HepG2 (cell line): ENCODE data around the gene PCDHGA7. TPM values are rescaled to one million over a fixed set of nuclear protein-coding genes. Genes with fewer than 3 reads are reported as not detected.

Experiments
- ATAC-seq: fragments of 200-7000 bp; cut with Tn5 transposase; 3 replicates; pipeline ENCODE4 v1.9.1; 2020; ENCODE audit warnings: mild to moderate bottlenecking, moderate library complexity
- BruUV-seq: library from RNA; stranded (reverse); fragments of 400-500 nt; replicated peaks from 2 replicates; lab custom pipeline; 2021; lab: Mats Ljungman, UMichigan
- CTCF ChIA-PET: fragments of 300-600 bp; formaldehyde crosslinking; extraction: SDS; loops from one replicate; lab custom pipeline; 2021; ENCODE audit warnings: low total read pairs, inconsistent platforms, low intra/inter-chr PET ratio; lab: Yijun Ruan, JAX
- POLR2A ChIA-PET: fragments of 350-600 bp; sonication (Branson Sonifier 250); formaldehyde crosslinking; loops from one replicate; lab custom pipeline; 2020; ENCODE audit warnings: antibody characterized with exemption, inconsistent platforms; lab: Yijun Ruan, JAX
- DNase-seq: peaks from one replicate; pipeline ENCODE4 v3.0.0-alpha.2; 2015; ENCODE audit warnings: low spot score
- FAIRE-seq: peaks from 3 replicates; lab custom pipeline; 2011; peaks lifted over from hg19 to GRCh38; lab: Jason Lieb, UNC
- H2AFZ ChIP-seq: one replicate; pipeline ENCODE4 v1.6.1; 2011; ENCODE audit warnings: low read length, inconsistent platforms
- H3K27ac ChIP-seq: fragments of 300-600 bp; 3 replicates; pipeline ENCODE4 v1.8.0; 2011; ENCODE audit warnings: mixed run types, mild to moderate bottlenecking, mixed read lengths, low read length, inconsistent platforms; ENCODE audit not compliant: insufficient read depth; ENCODE audit errors: extremely low read length
- H3K27me3 ChIP-seq, 2 experiments: fragments of 200-600 bp in 1 of 2; 2 replicates in 1 of 2; 3 replicates in 1 of 2; pipeline versions ENCODE4 v1.6.0 to v1.8.0; 2011; ENCODE audit warnings: low read length in 2 of 2, mild to moderate bottlenecking in 2 of 2, moderate library complexity in 2 of 2, inconsistent platforms in 1 of 2; ENCODE audit not compliant: insufficient read depth in 2 of 2, control insufficient read depth in 1 of 2
- H3K36me3 ChIP-seq, 2 experiments: fragments of 200-600 bp in 1 of 2; replicated peaks in 1 of 2; 2 replicates in 1 of 2; 3 replicates in 1 of 2; pipeline versions ENCODE4 v1.5.1 to v1.8.0; 2011; ENCODE audit warnings: low read length in 2 of 2, inconsistent platforms in 1 of 2; ENCODE audit not compliant: insufficient read depth in 2 of 2, control insufficient read depth in 1 of 2
- H3K4me1 ChIP-seq: 2 replicates; pipeline ENCODE4 v1.5.1; 2012; ENCODE audit warnings: low read length, inconsistent platforms; ENCODE audit not compliant: insufficient read depth
- H3K4me2 ChIP-seq: 2 replicates; pipeline ENCODE4 v1.6.0; 2011; ENCODE audit warnings: low read depth, low read length, inconsistent platforms
- H3K4me3 ChIP-seq, 3 experiments: fragments of 200-600 bp in 1 of 3; sonication (generic), shearing (Covaris generic) in 1 of 3; replicated peaks in 1 of 3; 2 replicates each; pipeline ENCODE4 v1.5.1; 2011 to 2016; ENCODE audit warnings: low read length in 3 of 3, inconsistent platforms in 2 of 3, low read depth in 2 of 3, mild to moderate bottlenecking in 2 of 3, control low read depth in 1 of 3, mixed read lengths in 1 of 3; ENCODE audit not compliant: insufficient read depth in 1 of 3
- H3K79me2 ChIP-seq: one replicate; pipeline ENCODE4 v1.6.1; 2011; ENCODE audit warnings: low read length, inconsistent platforms; ENCODE audit not compliant: insufficient read depth
- H3K9ac ChIP-seq: 2 replicates; pipeline ENCODE4 v1.6.0; 2011; ENCODE audit warnings: mild to moderate bottlenecking, low read depth, low read length, inconsistent platforms; ENCODE audit not compliant: insufficient read depth
- H3K9me3 ChIP-seq: 2 replicates; pipeline ENCODE4 v1.5.1; 2012; ENCODE audit warnings: mild to moderate bottlenecking, low read length
- H4K20me1 ChIP-seq: 2 replicates; pipeline ENCODE4 v1.6.0; 2011; ENCODE audit warnings: inconsistent platforms, mild to moderate bottlenecking, low read length, moderate library complexity; ENCODE audit not compliant: insufficient read depth
- ARHGAP35 ChIP-seq: sonication (generic); formaldehyde crosslinking; IDR thresholded peaks from 2 replicates; pipeline ENCODE4 v1.9.0; 2022; ENCODE audit warnings: mild to moderate bottlenecking, inconsistent platforms, moderate library complexity, missing genetic modification reagents, borderline replicate concordance
- CCAR2 ChIP-seq: fragments of 200-400 bp; formaldehyde crosslinking; optimal IDR thresholded peaks from 2 replicates; pipeline ENCODE3; 2018; ENCODE audit warnings: low read depth, mild to moderate bottlenecking, low read length, moderate library complexity
- CEBPB ChIP-seq: IDR thresholded peaks from 2 replicates; pipeline ENCODE4 v1.6.1; 2011; ENCODE audit warnings: low read depth, low read length, improper control_type of control experiment, borderline replicate concordance
- CREM ChIP-seq, 2 experiments: sonication (generic) in 1 of 2; formaldehyde crosslinking in 1 of 2; IDR thresholded peaks; 2 replicates each; pipeline versions ENCODE4 v1.4.0 to v1.6.1; 2016 to 2020; ENCODE audit warnings: antibody characterized with exemption in 1 of 2, mild to moderate bottlenecking in 1 of 2, missing genetic modification reagents in 1 of 2
- GPBP1L1 ChIP-seq: sonication (generic); formaldehyde crosslinking; IDR thresholded peaks from 2 replicates; pipeline ENCODE4 v1.5.0; 2020; ENCODE audit warnings: mild to moderate bottlenecking, missing genetic modification reagents
- HMG20A ChIP-seq: IDR thresholded peaks from 2 replicates; pipeline ENCODE4 v1.6.1; 2016; ENCODE audit warnings: borderline replicate concordance
- KDM5B ChIP-seq: sonication (generic); formaldehyde crosslinking; IDR thresholded peaks from 2 replicates; pipeline ENCODE4 v1.4.0; 2020; ENCODE audit warnings: missing genetic modification reagents, mild to moderate bottlenecking, borderline replicate concordance
- KLF12 ChIP-seq: sonication (generic); formaldehyde crosslinking; IDR thresholded peaks from 2 replicates; pipeline ENCODE4 v1.4.0; 2020; ENCODE audit warnings: missing genetic modification reagents, borderline replicate concordance
- NCOA1 ChIP-seq: sonication (generic); formaldehyde crosslinking; IDR thresholded peaks from 2 replicates; pipeline ENCODE4 v1.9.0; 2021; ENCODE audit warnings: missing genetic modification reagents
- NFE2L1 ChIP-seq: sonication (generic); formaldehyde crosslinking; IDR thresholded peaks from 2 replicates; pipeline ENCODE4 v1.4.0; 2020; ENCODE audit warnings: missing genetic modification reagents, mild to moderate bottlenecking, borderline replicate concordance
- PCBP2 ChIP-seq: fragments of 200-400 bp; formaldehyde crosslinking; optimal IDR thresholded peaks from 2 replicates; pipeline ENCODE3; 2018; ENCODE audit warnings: low read length, low read depth; ENCODE audit not compliant: poor library complexity, severe bottlenecking
- SOX13 ChIP-seq, 3 experiments: fragments of 450-650 bp in 1 of 3; sonication (generic) in 1 of 3; formaldehyde crosslinking in 1 of 3; IDR thresholded peaks in 2 of 3; conservative IDR thresholded peaks in 1 of 3; 2 replicates each; pipeline versions ENCODE4 v1.5.0 to v1.6.1; 2016 to 2020; ENCODE audit warnings: antibody characterized with exemption in 1 of 3, mild to moderate bottlenecking in 1 of 3, missing compliant biosample characterization in 1 of 3, missing genetic modification reagents in 1 of 3, moderate library complexity in 1 of 3
- XRCC5 ChIP-seq: fragments of 200-400 bp; formaldehyde crosslinking; optimal IDR thresholded peaks from 2 replicates; pipeline ENCODE3; 2017; ENCODE audit warnings: mild to moderate bottlenecking, low read length
- ZBTB42 ChIP-seq: sonication (generic); formaldehyde crosslinking; IDR thresholded peaks from 2 replicates; pipeline ENCODE4 v1.5.0; 2020; ENCODE audit warnings: mild to moderate bottlenecking, missing genetic modification reagents
- ZNF773 ChIP-seq: sonication (generic); formaldehyde crosslinking; IDR thresholded peaks from 2 replicates; pipeline ENCODE4 v1.4.0; 2020; ENCODE audit warnings: missing genetic modification reagents, borderline replicate concordance
- ZNF883 ChIP-seq: sonication (generic); formaldehyde crosslinking; IDR thresholded peaks from 2 replicates; pipeline ENCODE4 v1.5.1; 2020; ENCODE audit warnings: mild to moderate bottlenecking, missing genetic modification reagents; ENCODE audit errors: not compliant biosample characterization
- in situ Hi-C: cut with HindIII; loops from 2 replicates; pipeline ENCODE4 v1.10.0; 2017; ENCODE audit warnings: low pct_unique_long_range_greater_than_20kb; ENCODE audit not compliant: extremely low pct_ligation_motif_present
- intact Hi-C: fragments of 100-400 bp; cut with micrococcal nuclease; formaldehyde crosslinking; loops from one replicate; pipeline ENCODE4 v1.10.0; 2022; ENCODE audit not compliant: unreplicated experiment
- polyA plus RNA-seq, 8 experiments: library from polyadenylated mRNA; depleted of rRNA in 3 of 8; stranded (reverse) in 7 of 8; unstranded in 1 of 8; fragments of >200 nt; fragmentation: Illumina TruSeq in 4 of 8; extraction: Trizol in 4 of 8; gene quantifications; 2 replicates each; pipeline versions ENCODE4 v1.2.1 to v1.2.3, GENCODE V29; 2011 to 2016; ENCODE audit warnings: low read depth in 4 of 8, missing spikeins in 1 of 8, mixed read lengths in 1 of 8; ENCODE audit not compliant: insufficient read depth in 1 of 8
- total RNA-seq, 5 experiments: library from RNA; depleted of rRNA; stranded (reverse); fragments of >200 nt; fragmentation: Illumina TruSeq; extraction: Trizol; gene quantifications; 2 replicates each; pipeline ENCODE4 v1.2.3, GENCODE V29; 2016; ENCODE audit warnings: low read depth in 1 of 5
- TF ChIP-seq, protein P1 (sequence below): IDR thresholded peaks from 2 replicates; pipeline ENCODE4 v1.6.1; 2016; ENCODE audit warnings: mild to moderate bottlenecking
- TF ChIP-seq, protein P2 (sequence below): sonication (generic); formaldehyde crosslinking; IDR thresholded peaks from 2 replicates; pipeline ENCODE4 v1.4.0; 2020; ENCODE audit warnings: missing genetic modification reagents
- TF ChIP-seq, protein P3 (sequence below): sonication (generic); formaldehyde crosslinking; IDR thresholded peaks from 2 replicates; pipeline ENCODE4 v1.4.0; 2020; ENCODE audit warnings: mild to moderate bottlenecking, missing genetic modification reagents
- TF ChIP-seq, protein P4 (sequence below): sonication (generic); formaldehyde crosslinking; IDR thresholded peaks from 2 replicates; pipeline ENCODE4 v1.5.1; 2020; ENCODE audit warnings: missing genetic modification reagents, mild to moderate bottlenecking, borderline replicate concordance

PCDHGA7 gene
- total and polyA plus RNA-seq, 2 of the 13 experiments (the other 11 are each of a cell fraction or from before 2014, with no cell fraction given), result 0.11 to 0.31 TPM

DNA sequence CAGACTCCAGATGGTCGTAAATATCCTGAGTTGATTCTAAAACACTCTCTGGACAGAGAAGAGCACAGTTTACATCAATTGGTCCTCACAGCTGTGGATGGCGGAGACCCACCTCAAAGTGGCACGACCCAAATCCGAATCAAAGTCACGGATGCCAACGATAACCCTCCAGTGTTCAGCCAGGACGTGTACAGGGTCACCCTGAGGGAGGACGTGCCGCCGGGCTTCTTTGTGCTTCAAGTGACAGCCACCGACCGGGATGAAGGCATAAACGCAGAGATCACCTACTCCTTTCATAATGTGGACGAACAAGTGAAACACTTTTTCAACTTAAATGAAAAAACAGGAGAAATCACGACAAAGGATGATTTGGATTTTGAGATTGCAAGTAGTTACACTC lies 21.9 kb upstream of the PCDHGA7 start (continued):
- no peak for TF ChIP-seq SOX13 (IDR thresholded peaks at IDR 0.05)
- no peak for TF ChIP-seq SOX13 (CRISPR knock-in tag; conservative IDR thresholded peaks at IDR 0.05 in 1 of 2, IDR thresholded peaks at IDR 0.05 in 1 of 2)
- no peak for TF ChIP-seq ZBTB42 (CRISPR knock-in tag)
- TF ChIP-seq KDM5B (CRISPR knock-in tag), result no peak
- TF ChIP-seq CREM (IDR thresholded peaks at IDR 0.05), result no peak
- no peak for TF ChIP-seq CREM (CRISPR knock-in tag; IDR thresholded peaks at IDR 0.05)
- TF ChIP-seq, all 625 proteins: peak for 0

DNA sequence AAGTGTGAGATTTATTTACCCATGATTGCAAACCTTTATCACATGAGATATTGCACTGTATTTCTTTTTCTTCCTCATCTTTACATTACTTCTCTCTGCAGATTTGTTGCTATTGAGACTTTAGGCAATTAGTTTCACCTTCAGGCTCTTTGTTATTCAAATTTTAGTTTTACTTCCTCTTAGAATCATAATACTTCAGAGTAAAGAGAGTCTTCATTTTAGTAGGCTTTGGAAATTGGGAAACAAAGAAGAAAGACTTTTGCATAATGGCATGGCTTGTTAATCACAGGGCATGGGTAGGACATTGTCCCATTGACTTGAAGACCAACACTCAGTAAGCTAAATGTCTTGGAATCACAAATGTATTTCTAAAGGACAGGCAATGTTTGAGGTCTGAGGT lies 19.8 kb upstream of the PCDHGA7 start:
- no peaks in the 10 kb centered on the region for H3K79me2 ChIP-seq
- ChIA-PET CTCF (no interaction called here), POLR2A (no interaction called here)
- no peak overlapping the region for H3K27ac ChIP-seq
- BruUV-seq, result no TSS peak
- ATAC-seq, result no peak
- H3K4me3 ChIP-seq, result no peak overlapping the region
- H3K27me3 ChIP-seq, result no peaks in the 10 kb centered on the region
- no peak for DNase-seq
- in situ Hi-C loops, result no loop called here
- H3K4me2 ChIP-seq, result no peak overlapping the region
- no peak overlapping the region for H3K9ac ChIP-seq
- peaks cover 54% of the 10 kb centered on the region for H3K9me3 ChIP-seq
- H3K36me3 ChIP-seq, result no peaks in the 10 kb centered on the region
- no peaks in the 10 kb centered on the region for H3K4me1 ChIP-seq
- H2AFZ ChIP-seq, result no peak overlapping the region
- no peaks in the 10 kb centered on the region for H4K20me1 ChIP-seq
- intact Hi-C loops, result no loop called here
- no peak for FAIRE-seq
- TF ChIP-seq ZNF883 (CRISPR knock-in tag) (no peak), NFE2L1 (no peak), HMG20A (no peak), XRCC5 (no peak), KLF12 (CRISPR knock-in tag) (no peak), ZNF773 (CRISPR knock-in tag) (no peak), ARHGAP35 (no peak), CCAR2 (no peak), CEBPB (no peak), NCOA1 (no peak), PCBP2 (no peak), GPBP1L1 (CRISPR knock-in tag) (no peak)
- TF ChIP-seq, protein P1, sequence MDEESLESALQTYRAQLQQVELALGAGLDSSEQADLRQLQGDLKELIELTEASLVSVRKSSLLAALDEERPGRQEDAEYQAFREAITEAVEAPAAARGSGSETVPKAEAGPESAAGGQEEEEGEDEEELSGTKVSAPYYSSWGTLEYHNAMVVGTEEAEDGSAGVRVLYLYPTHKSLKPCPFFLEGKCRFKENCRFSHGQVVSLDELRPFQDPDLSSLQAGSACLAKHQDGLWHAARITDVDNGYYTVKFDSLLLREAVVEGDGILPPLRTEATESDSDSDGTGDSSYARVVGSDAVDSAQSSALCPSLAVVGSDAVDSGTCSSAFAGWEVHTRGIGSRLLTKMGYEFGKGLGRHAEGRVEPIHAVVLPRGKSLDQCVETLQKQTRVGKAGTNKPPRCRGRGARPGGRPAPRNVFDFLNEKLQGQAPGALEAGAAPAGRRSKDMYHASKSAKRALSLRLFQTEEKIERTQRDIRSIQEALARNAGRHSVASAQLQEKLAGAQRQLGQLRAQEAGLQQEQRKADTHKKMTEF, result no peak
- TF ChIP-seq, protein P2, sequence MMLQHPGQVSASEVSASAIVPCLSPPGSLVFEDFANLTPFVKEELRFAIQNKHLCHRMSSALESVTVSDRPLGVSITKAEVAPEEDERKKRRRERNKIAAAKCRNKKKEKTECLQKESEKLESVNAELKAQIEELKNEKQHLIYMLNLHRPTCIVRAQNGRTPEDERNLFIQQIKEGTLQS (CRISPR knock-in tag), result no peak
- TF ChIP-seq, protein P3, sequence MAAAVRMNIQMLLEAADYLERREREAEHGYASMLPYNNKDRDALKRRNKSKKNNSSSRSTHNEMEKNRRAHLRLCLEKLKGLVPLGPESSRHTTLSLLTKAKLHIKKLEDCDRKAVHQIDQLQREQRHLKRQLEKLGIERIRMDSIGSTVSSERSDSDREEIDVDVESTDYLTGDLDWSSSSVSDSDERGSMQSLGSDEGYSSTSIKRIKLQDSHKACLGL (CRISPR knock-in tag), result no peak
- TF ChIP-seq, protein P4, sequence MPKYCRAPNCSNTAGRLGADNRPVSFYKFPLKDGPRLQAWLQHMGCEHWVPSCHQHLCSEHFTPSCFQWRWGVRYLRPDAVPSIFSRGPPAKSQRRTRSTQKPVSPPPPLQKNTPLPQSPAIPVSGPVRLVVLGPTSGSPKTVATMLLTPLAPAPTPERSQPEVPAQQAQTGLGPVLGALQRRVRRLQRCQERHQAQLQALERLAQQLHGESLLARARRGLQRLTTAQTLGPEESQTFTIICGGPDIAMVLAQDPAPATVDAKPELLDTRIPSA (CRISPR knock-in tag), result no peak
